NCI-H2081 treated with DMSO at 0.1 percent for 48 hours (cell line): Measurements from ENCODE around the gene MTMR10.

Experiments used
- DNase-seq: peaks from one replicate; lab custom pipeline; 2025; lab: John Stamatoyannopoulos, UW

MTMR10 gene

DNA sequence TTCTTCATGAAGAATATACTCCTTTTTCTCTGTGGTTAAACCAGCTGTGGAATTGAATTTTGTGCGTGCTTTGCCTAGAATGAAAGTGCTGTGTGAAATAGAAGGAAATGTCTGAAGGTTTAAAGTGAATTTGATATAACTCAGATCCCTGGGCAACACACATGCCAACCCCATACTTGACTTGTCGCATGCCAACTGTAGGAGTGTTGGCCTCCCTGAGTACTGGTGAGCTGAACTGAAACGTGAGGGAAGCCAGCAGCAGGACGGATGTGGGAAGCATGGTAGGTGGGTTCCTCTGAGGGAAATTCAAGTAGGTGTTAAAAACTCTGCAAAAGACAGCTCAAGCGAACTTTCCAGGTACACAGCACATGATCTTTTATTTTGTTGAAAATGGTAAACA lies 73.1 kb downstream of the MTMR10 start:
- no peak for DNase-seq

- DNase-seq = no peak
Observed at GRCh38 chr15:30917675-30918074, 73.8 kb downstream of the MTMR10 start.

- no peak for DNase-seq
Observed at GRCh38 chr15:30917013-30917412, 74.4 kb downstream of the MTMR10 start.

DNA sequence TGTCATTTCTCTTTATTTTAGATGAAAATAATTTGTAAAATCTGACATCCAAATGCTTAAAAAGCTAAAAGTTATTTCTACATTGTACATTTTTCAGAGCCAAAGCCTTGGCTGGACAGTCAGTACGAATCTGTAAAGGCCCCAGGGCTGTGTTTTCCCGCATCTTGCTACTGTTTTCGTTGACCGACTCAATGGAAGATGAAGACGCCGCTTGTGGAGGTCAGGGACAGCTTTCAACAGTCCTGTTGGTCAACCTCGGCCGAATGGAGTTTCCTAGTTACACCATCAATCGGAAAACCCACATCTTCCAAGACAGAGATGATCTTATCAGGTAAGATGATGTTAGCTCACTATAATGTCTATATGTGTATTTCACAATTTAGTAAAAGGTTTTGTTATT lies 77.7 kb downstream of the MTMR10 start:
- no peak for DNase-seq

GRCh38 chr15:30906366-30906765 lies 85.1 kb downstream of the MTMR10 start:
- DNase-seq = no peak

GRCh38 chr15:30905821-30906220 lies 85.6 kb downstream of the MTMR10 start:
- no peak for DNase-seq

GRCh38 chr15:30904812-30905211 lies 86.6 kb downstream of the MTMR10 start:
- DNase-seq = no peak

DNA sequence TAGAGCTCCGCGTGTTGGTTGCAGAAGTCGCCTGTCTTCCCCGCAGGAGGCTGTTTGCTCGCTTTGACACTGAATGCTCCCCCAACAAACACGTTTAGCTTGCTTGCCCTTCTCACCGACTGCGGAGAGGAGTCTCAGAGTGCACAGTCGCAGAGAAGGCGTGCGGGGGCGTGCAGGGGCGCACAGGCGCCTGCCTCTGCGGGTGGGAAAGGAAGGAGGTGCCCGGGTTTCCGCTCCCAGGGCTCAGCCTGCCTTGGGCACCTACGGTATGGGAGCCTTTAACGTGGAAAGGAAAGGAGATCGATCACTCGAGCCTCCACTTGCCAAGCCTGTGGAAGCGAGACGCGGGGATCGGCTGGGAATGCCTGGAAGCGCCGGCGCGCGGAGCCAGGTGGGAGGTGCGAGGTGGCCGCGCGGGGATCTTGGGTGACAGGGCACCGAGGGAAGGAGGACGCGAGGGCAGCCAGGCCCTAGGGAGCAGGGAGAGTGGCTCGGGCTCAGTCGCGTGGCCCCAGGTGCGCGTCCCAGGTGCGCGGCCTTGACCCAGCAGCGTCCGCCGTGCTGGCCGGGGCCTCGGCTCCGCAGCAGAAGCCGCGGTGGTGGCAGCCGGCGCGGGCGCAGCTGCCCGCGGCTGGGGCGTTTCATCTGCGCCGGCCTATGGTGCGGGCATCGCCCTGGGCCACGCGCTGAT lies 87.8 kb downstream of the MTMR10 start, which contains the start of gene FAN1:
Gene FAN1 (plus strand): TSS at position 419 of the 691 bp plus-strand sequence. CDS start 749 bp downstream, outside the sequence.
- DNase-seq = peak; percentile 20

GRCh38 chr15:30901889-30902288 lies 89.5 kb downstream of the MTMR10 start:
- no peak for DNase-seq

GRCh38 chr15:30896211-30896606 lies 95.2 kb downstream of the MTMR10 start:
- DNase-seq = no peak

DNA sequence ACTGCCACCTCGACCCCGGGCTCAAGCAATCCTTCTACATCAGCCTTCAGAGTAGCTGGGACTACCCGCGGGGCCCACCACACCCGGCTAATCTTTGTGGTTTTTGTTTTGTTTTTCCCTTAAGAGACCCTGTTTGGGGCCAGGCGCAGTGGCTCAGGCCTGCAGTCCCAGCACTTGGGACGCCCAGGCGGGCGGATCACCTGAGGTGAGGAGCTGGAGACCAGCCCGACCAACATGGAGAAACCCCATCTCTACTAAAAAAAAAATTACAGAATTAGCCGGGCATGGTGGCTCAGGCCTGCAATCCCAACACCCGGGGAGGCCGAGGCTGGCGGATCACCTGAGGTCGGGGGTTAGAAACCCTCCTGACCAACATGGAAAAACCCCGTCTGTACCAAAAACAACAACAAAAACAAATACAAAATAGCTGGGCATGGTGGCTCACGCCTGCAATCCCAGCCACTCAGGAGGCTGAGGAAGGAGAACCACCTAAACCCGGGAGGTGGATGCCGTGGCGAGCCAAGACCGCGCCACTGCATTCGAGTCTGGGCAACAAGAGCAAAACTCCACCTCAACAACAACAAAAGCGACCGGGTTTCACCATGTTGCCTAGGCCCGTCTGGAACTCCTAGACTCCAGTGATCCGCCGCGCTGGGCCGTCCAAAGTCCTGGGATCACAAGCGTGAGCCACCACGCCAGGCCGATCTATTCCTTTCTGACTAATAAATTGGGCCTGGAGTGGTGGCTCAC lies 95.8 kb downstream of the MTMR10 start:
- DNase-seq = no peak

- no peak for DNase-seq
Observed at GRCh38 chr15:30889196-30889595, 102.2 kb downstream of the MTMR10 start.
